ENCODE results near the gene GYS1. TPM values are rescaled to one million over a fixed set of nuclear protein-coding genes. Genes with fewer than 3 reads are reported as not detected.
A peak's percentile ranks its signal among the peaks of the same experiment; 100 is the strongest.
"Not testable (repeated sequence)": the region's sequence is repeated elsewhere in the genome, so short reads cannot be mapped to it uniquely, and the experiment has no call there.

The GYS1 gene
- total and polyA plus RNA-seq, 8 donors = 7.3 to 18.2 (median 13.6) TPM

GRCh38 chr19:48920949-48921348 is 72.2 kb downstream of the GYS1 start:
- TF ChIP-seq CTCF (IDR thresholded peaks at IDR 0.05) = no peak
- Histone ChIP-seq H3K4me3 (no peak overlapping the region), H3K36me3 (peaks cover 0 to 3% (median 0%) of the 10 kb centered on the region in 3 donors), H3K4me1 (no peaks in the 10 kb centered on the region), H3K27me3 (no peaks in the 10 kb centered on the region), H3K27ac (no peak overlapping the region), H3K9me3 (no peaks in the 10 kb centered on the region)
- 86 to 87% methylated on average over 10 of the region's 10 CpGs for WGBS, 2 donors
- ATAC-seq (no peak), FAIRE-seq (no peak), DNase-seq (no peak)
- intact Hi-C loops (cut with DNase I) = no loop called here

- H3K4me3 ChIP-seq; intact Hi-C loops (cut with DNase I); H3K4me1 ChIP-seq; FAIRE-seq; DNase-seq; H3K27me3 ChIP-seq; H3K27ac ChIP-seq; H3K36me3 ChIP-seq; ATAC-seq; H3K9me3 ChIP-seq: not testable (repeated sequence)
- whole genome bisulfite sequencing, 2 donors = 96 to 98% methylated on average over 8 of the region's 8 CpGs
These were observed 73.8 kb downstream of the GYS1 start for GRCh38 chr19:48919271-48919670.

GRCh38 chr19:48918801-48919247 is 74.3 kb downstream of the GYS1 start:
- Histone ChIP-seq H3K27ac (no peak overlapping the region), H3K9me3 (no peaks in the 10 kb centered on the region), H3K4me1 (no peaks in the 10 kb centered on the region), H3K27me3 (no peaks in the 10 kb centered on the region), H3K36me3 (peaks cover 0 to 3% (median 0%) of the 10 kb centered on the region in 3 donors), H3K4me3 (no peak overlapping the region)
- no peak for DNase-seq
- 89 to 91% methylated on average over 18 of the region's 18 CpGs for WGBS, 2 donors
- peak in 2 of 4 donors; percentile 55 to 58 for ATAC-seq
- FAIRE-seq = no peak
- intact Hi-C loops (cut with DNase I) = no loop called here
- no peak for TF ChIP-seq CTCF (IDR thresholded peaks at IDR 0.05)

Small RNA genes lying within 50 kb of the gene (microRNA-seq; reads per million reads assigned to microRNA genes)
- gene MIR6798 = 0 reads per million in 2 donors

Other genes with a start within 250 kb of the GYS1 start
- 1 to 10 TPM in 4 of 6 donors, under 1 TPM in 2; 0.73 to 4.6 (median 1.9) TPM for gene IZUMO1, start 246.4 kb downstream of the GYS1 start, total RNA-seq
- 1 to 10 TPM; 1.9 to 3.8 TPM for gene IZUMO1, start 246.4 kb downstream of the GYS1 start, polyA plus RNA-seq
- gene FUT1, start 240.7 kb downstream of the GYS1 start, total RNA-seq = 10 to 100 TPM in 4 of 6 donors, 1 to 10 TPM in 2; 6.5 to 29.7 (median 12.6) TPM
- gene FUT1, start 240.7 kb downstream of the GYS1 start, polyA plus RNA-seq = 10 to 100 TPM in 1 of 2 donors, 1 to 10 TPM in 1; 7.7 to 12.7 TPM
- gene FGF21, start 237.8 kb downstream of the GYS1 start, total RNA-seq = under 1 TPM in 1 of 6 donors, not detected in 5; 0.51 TPM
- not detected for gene FGF21, start 237.8 kb downstream of the GYS1 start, polyA plus RNA-seq
- gene BCAT2, start 182.3 kb downstream of the GYS1 start, total RNA-seq = 10 to 100 TPM; 26.6 to 53.8 (median 36.3) TPM
- 10 to 100 TPM; 59.7 to 91.8 TPM for gene BCAT2, start 182.3 kb downstream of the GYS1 start, polyA plus RNA-seq
- gene HSD17B14, start 156.8 kb downstream of the GYS1 start, total RNA-seq = 1 to 10 TPM in 4 of 6 donors, under 1 TPM in 2; 0.69 to 4.0 (median 1.7) TPM
- 10 to 100 TPM in 1 of 2 donors, 1 to 10 TPM in 1; 8.5 to 25.4 TPM for gene HSD17B14, start 156.8 kb downstream of the GYS1 start, polyA plus RNA-seq
- 10 to 100 TPM in 2 of 6 donors, 1 to 10 TPM in 4; 5.9 to 19.7 (median 8.7) TPM for gene PLEKHA4, start 124.7 kb downstream of the GYS1 start, total RNA-seq
- 10 to 100 TPM; 18.2 to 28.3 TPM for gene PLEKHA4, start 124.7 kb downstream of the GYS1 start, polyA plus RNA-seq
- gene PPP1R15A, start 120.9 kb downstream of the GYS1 start, total RNA-seq = 10 to 100 TPM in 5 of 6 donors, 1 to 10 TPM in 1; 8.1 to 20.6 (median 12.4) TPM
- gene PPP1R15A, start 120.9 kb downstream of the GYS1 start, polyA plus RNA-seq = 10 to 100 TPM; 28.2 to 53.2 TPM
- under 1 TPM in 1 of 6 donors, not detected in 5; 0.35 TPM for gene TULP2, start 94.6 kb downstream of the GYS1 start, total RNA-seq
- not detected for gene TULP2, start 94.6 kb downstream of the GYS1 start, polyA plus RNA-seq
- 100 to 1,000 TPM in 2 of 6 donors, 10 to 100 TPM in 4; 60.9 to 136 (median 79.8) TPM for gene NUCB1, start 93.0 kb downstream of the GYS1 start, total RNA-seq
- gene NUCB1, start 93.0 kb downstream of the GYS1 start, polyA plus RNA-seq = 100 to 1,000 TPM; 103 to 118 TPM
- under 1 TPM in 1 of 6 donors, not detected in 5; 0.28 TPM for gene DHDH, start 59.6 kb downstream of the GYS1 start, total RNA-seq
- gene DHDH, start 59.6 kb downstream of the GYS1 start, polyA plus RNA-seq = 1 to 10 TPM in 1 of 2 donors, under 1 TPM in 1; 0.30 to 1.0 TPM
- 10 to 100 TPM; 20.3 to 41.5 (median 28.0) TPM for gene BAX, start 38.4 kb downstream of the GYS1 start, total RNA-seq
- 10 to 100 TPM; 43.5 to 48.1 TPM for gene BAX, start 38.4 kb downstream of the GYS1 start, polyA plus RNA-seq
- 1,000 to 10,000 TPM in 1 of 6 donors, 100 to 1,000 TPM in 5; 394 to 1,427 (median 690) TPM for gene FTL, start 28.0 kb downstream of the GYS1 start, total RNA-seq
- 1,000 to 10,000 TPM; 1,427 to 1,473 TPM for gene FTL, start 28.0 kb downstream of the GYS1 start, polyA plus RNA-seq
- 10 to 100 TPM; 17.0 to 38.0 (median 29.1) TPM for gene RUVBL2, start 578 bp upstream of the GYS1 start, total RNA-seq
- 10 to 100 TPM; 43.9 to 44.9 TPM for gene RUVBL2, start 578 bp upstream of the GYS1 start, polyA plus RNA-seq
- 1 to 10 TPM in 5 of 6 donors, under 1 TPM in 1; 0.98 to 6.6 (median 3.5) TPM for gene LHB, start 23.8 kb upstream of the GYS1 start, total RNA-seq
- gene LHB, start 23.8 kb upstream of the GYS1 start, polyA plus RNA-seq = 10 to 100 TPM; 30.1 to 54.4 TPM
- gene CGB3, start 31.0 kb upstream of the GYS1 start, total RNA-seq = not detected
- not detected for gene CGB3, start 31.0 kb upstream of the GYS1 start, polyA plus RNA-seq
- not detected for gene CGB2, start 38.6 kb upstream of the GYS1 start, total RNA-seq
- not detected for gene CGB2, start 38.6 kb upstream of the GYS1 start, polyA plus RNA-seq
- not detected for gene CGB1, start 43.6 kb upstream of the GYS1 start, total RNA-seq
- not detected for gene CGB1, start 43.6 kb upstream of the GYS1 start, polyA plus RNA-seq
- not detected for gene CGB5, start 50.5 kb upstream of the GYS1 start, total RNA-seq
- gene CGB5, start 50.5 kb upstream of the GYS1 start, polyA plus RNA-seq = not detected
- not detected for gene CGB8, start 55.8 kb upstream of the GYS1 start, total RNA-seq
- gene CGB8, start 55.8 kb upstream of the GYS1 start, polyA plus RNA-seq = not detected
- gene CGB7, start 64.4 kb upstream of the GYS1 start, total RNA-seq = not detected
- under 1 TPM in 1 of 2 donors, not detected in 1; 0.38 TPM for gene CGB7, start 64.4 kb upstream of the GYS1 start, polyA plus RNA-seq
- not detected for gene NTF4, start 71.5 kb upstream of the GYS1 start, total RNA-seq
- gene NTF4, start 71.5 kb upstream of the GYS1 start, polyA plus RNA-seq = under 1 TPM in 1 of 2 donors, not detected in 1; 0.09 TPM
- gene KCNA7, start 79.4 kb upstream of the GYS1 start, total RNA-seq = not detected
- gene KCNA7, start 79.4 kb upstream of the GYS1 start, polyA plus RNA-seq = not detected
- gene SNRNP70, start 92.1 kb upstream of the GYS1 start, total RNA-seq = 100 to 1,000 TPM in 5 of 6 donors, 10 to 100 TPM in 1; 87.9 to 205 (median 136) TPM
- 100 to 1,000 TPM; 799 to 883 TPM for gene SNRNP70, start 92.1 kb upstream of the GYS1 start, polyA plus RNA-seq
- gene LIN7B, start 121.1 kb upstream of the GYS1 start, total RNA-seq = 1 to 10 TPM; 4.7 to 6.5 (median 4.9) TPM
- gene LIN7B, start 121.1 kb upstream of the GYS1 start, polyA plus RNA-seq = 10 to 100 TPM; 19.1 to 20.7 TPM
- 1 to 10 TPM; 1.4 to 2.1 (median 1.6) TPM for gene C19orf73, start 125.8 kb upstream of the GYS1 start, total RNA-seq
- gene C19orf73, start 125.8 kb upstream of the GYS1 start, polyA plus RNA-seq = 1 to 10 TPM; 4.9 to 9.8 TPM
- 1 to 10 TPM; 4.1 to 8.0 (median 6.0) TPM for gene PPFIA3, start 126.2 kb upstream of the GYS1 start, total RNA-seq
- gene PPFIA3, start 126.2 kb upstream of the GYS1 start, polyA plus RNA-seq = 10 to 100 TPM; 27.4 to 39.7 TPM
- under 1 TPM in 5 of 6 donors, not detected in 1; 0.09 to 0.79 (median 0.25) TPM for gene HRC, start 162.1 kb upstream of the GYS1 start, total RNA-seq
- gene HRC, start 162.1 kb upstream of the GYS1 start, polyA plus RNA-seq = under 1 TPM; 0.53 to 0.61 TPM
- 10 to 100 TPM; 11.8 to 29.7 (median 15.2) TPM for gene TRPM4, start 164.5 kb upstream of the GYS1 start, total RNA-seq
- 10 to 100 TPM; 19.2 to 47.1 TPM for gene TRPM4, start 164.5 kb upstream of the GYS1 start, polyA plus RNA-seq